Endodermal cell (in vitro differentiated cells): ENCODE measurements around the gene GBP6. TPM values are rescaled to one million over a fixed set of nuclear protein-coding genes. Genes with fewer than 3 reads are reported as not detected.

Experiments
- DNase-seq: peaks from one replicate; pipeline ENCODE4 v3.0.0-alpha.2; 2017
- H3K27ac ChIP-seq: 2 replicates; pipeline ENCODE4 v1.5.1; 2013; ENCODE audit warnings: mild to moderate bottlenecking, low read depth, low read length, moderate library complexity
- H3K27me3 ChIP-seq: 2 replicates; pipeline ENCODE4 v1.6.1; 2013; ENCODE audit warnings: mild to moderate bottlenecking, low read length, moderate library complexity; ENCODE audit not compliant: insufficient read depth, control insufficient read depth, poor library complexity, severe bottlenecking
- H3K36me3 ChIP-seq: 2 replicates; pipeline ENCODE4 v1.7.0; 2013; ENCODE audit warnings: mild to moderate bottlenecking, low read length, moderate library complexity; ENCODE audit not compliant: control insufficient read depth, insufficient read depth
- H3K4me1 ChIP-seq: one replicate; pipeline ENCODE4 v1.7.0; 2013; ENCODE audit warnings: low read length; ENCODE audit not compliant: control insufficient read depth, insufficient read depth
- H3K4me3 ChIP-seq: 2 replicates; pipeline ENCODE4 v1.5.1; 2013; ENCODE audit warnings: mild to moderate bottlenecking, low read length, moderate library complexity
- H3K9ac ChIP-seq: 2 replicates; pipeline ENCODE4 v1.6.1; 2013; ENCODE audit warnings: mild to moderate bottlenecking, low read length, moderate library complexity; ENCODE audit not compliant: poor library complexity, severe bottlenecking; ENCODE audit errors: extremely low read depth
- H3K9me3 ChIP-seq: 2 replicates; pipeline ENCODE4 v1.6.1; 2013; ENCODE audit warnings: mild to moderate bottlenecking, low read length, moderate library complexity; ENCODE audit not compliant: control insufficient read depth
- H3K27ac Mint-ChIP-seq: 2 replicates; pipeline ENCODE4 v1.8.0; 2020; ENCODE audit warnings: mixed read lengths
- H3K27me3 Mint-ChIP-seq: 2 replicates; pipeline ENCODE4 v1.8.0; 2021; ENCODE audit warnings: mild to moderate bottlenecking, mixed read lengths; ENCODE audit not compliant: insufficient read depth
- H3K36me3 Mint-ChIP-seq: 2 replicates; pipeline ENCODE4 v1.8.0; 2020; ENCODE audit warnings: low read depth, mixed read lengths
- H3K4me1 Mint-ChIP-seq: 2 replicates; pipeline ENCODE4 v1.8.0; 2020; ENCODE audit warnings: mixed read lengths
- H3K4me3 Mint-ChIP-seq: 2 replicates; pipeline ENCODE4 v1.8.0; 2020; ENCODE audit warnings: mild to moderate bottlenecking, moderate library complexity, mixed read lengths
- H3K9me3 Mint-ChIP-seq: 2 replicates; pipeline ENCODE4 v1.8.0; 2020; ENCODE audit warnings: mild to moderate bottlenecking, mixed read lengths
- CTCF ChIP-seq: fragments of 200-600 bp; sonication (generic); conservative IDR thresholded peaks from 2 replicates; pipeline ENCODE4 v1.5.0; 2021; ENCODE audit warnings: antibody characterized with exemption, mild to moderate bottlenecking
- WGBS, 2 experiments: methylation state at CpG; one replicate each; pipeline versions ENCODE4 v1.1.5 to v1.1.7; 2013; ENCODE audit warnings: missing lambda C conversion rate in 2 of 2, mixed read lengths in 1 of 2; ENCODE audit not compliant: insufficient coverage in 1 of 2, insufficient read length in 1 of 2; 5-methylcytosine and 5-hydroxymethylcytosine counted together
- total RNA-seq, 2 donors: library from RNA; stranded (reverse); fragmentation: NEBNext Ultra II Directional in 1 of 2; extraction: Animal tissue kit (Norgen Biotek cat#: 25700) in 1 of 2; gene quantifications; 2 replicates in 1 of 2; 3 replicates in 1 of 2; pipeline ENCODE4 v1.2.1, GENCODE V29; 2021

Gene GBP6
- total RNA-seq, 2 donors from 2014 or later: not detected

GRCh38 chr1:89360716-89361115, 3.1 kb upstream of the GBP6 start:
- WGBS, 2 experiments: 89% methylated on average over 1 of the region's 1 CpG; no CpG with 5 or more reads in 1 of the 2 experiments
- no peak for TF ChIP-seq CTCF
- no peaks in the 10 kb centered on the region for H3K9me3 ChIP-seq
- H3K4me3 ChIP-seq: no peak overlapping the region
- no peaks in the 10 kb centered on the region for H3K9me3 Mint-ChIP-seq
- H3K27me3 Mint-ChIP-seq: no peaks in the 10 kb centered on the region
- H3K36me3 Mint-ChIP-seq: no peaks in the 10 kb centered on the region
- no peaks in the 10 kb centered on the region for H3K4me1 ChIP-seq
- no peak overlapping the region for H3K27ac Mint-ChIP-seq
- no peaks in the 10 kb centered on the region for H3K36me3 ChIP-seq
- no peaks in the 10 kb centered on the region for H3K27me3 ChIP-seq
- no peak for DNase-seq
- H3K4me3 Mint-ChIP-seq: no peak overlapping the region
- no peak overlapping the region for H3K9ac ChIP-seq
- peaks cover 31% of the 10 kb centered on the region for H3K4me1 Mint-ChIP-seq
- no peak overlapping the region for H3K27ac ChIP-seq

- Mint-ChIP-seq H3K4me1 (peaks cover 27% of the 10 kb centered on the region), H3K36me3 (no peaks in the 10 kb centered on the region), H3K9me3 (no peaks in the 10 kb centered on the region), H3K27ac (no peak overlapping the region), H3K27me3 (no peaks in the 10 kb centered on the region), H3K4me3 (no peak overlapping the region)
- Histone ChIP-seq H3K4me1 (no peaks in the 10 kb centered on the region), H3K9me3 (no peaks in the 10 kb centered on the region), H3K9ac (no peak overlapping the region), H3K27ac (no peak overlapping the region), H3K36me3 (no peaks in the 10 kb centered on the region), H3K4me3 (no peak overlapping the region), H3K27me3 (no peaks in the 10 kb centered on the region)
- TF ChIP-seq CTCF: no peak
- DNase-seq: peak; percentile 65
- 80% methylated on average over 2 to 3 of the region's 3 CpGs for WGBS, 2 experiments
These were observed 2.2 kb upstream of the GBP6 start for GRCh38 chr1:89361681-89362080.

- no peak for DNase-seq
- Histone ChIP-seq H3K4me1 (no peaks in the 10 kb centered on the region), H3K27ac (no peak overlapping the region), H3K36me3 (no peaks in the 10 kb centered on the region), H3K9ac (no peak overlapping the region), H3K9me3 (no peaks in the 10 kb centered on the region), H3K4me3 (no peak overlapping the region), H3K27me3 (no peaks in the 10 kb centered on the region)
- no peak for TF ChIP-seq CTCF
- H3K27me3 Mint-ChIP-seq: peaks cover 1% of the 10 kb centered on the region
- no peak overlapping the region for H3K4me3 Mint-ChIP-seq
- 80% methylated on average over 1 of the region's 1 CpG; no CpG with 5 or more reads in 1 of the 2 experiments for WGBS, 2 experiments
- H3K36me3 Mint-ChIP-seq: no peaks in the 10 kb centered on the region
- H3K9me3 Mint-ChIP-seq: no peaks in the 10 kb centered on the region
- no peak overlapping the region for H3K27ac Mint-ChIP-seq
- H3K4me1 Mint-ChIP-seq: peaks cover 18% of the 10 kb centered on the region
These were observed 663 bp upstream of the GBP6 start for GRCh38 chr1:89363196-89363595.
